Caco-2 (cell line): ENCODE results near the gene PTGS2. TPM values are rescaled to one million over a fixed set of nuclear protein-coding genes. Genes with fewer than 3 reads are reported as not detected.

Source experiments
- BruUV-seq: library from RNA; stranded (reverse); fragments of 400-500 nt; replicated peaks from 2 replicates; lab custom pipeline; 2021; lab: Mats Ljungman, UMichigan
- CTCF ChIA-PET: fragments of 300-600 bp; sonication (Branson Sonifier 250); formaldehyde crosslinking; loops from one replicate; lab custom pipeline; 2022; ENCODE audit warnings: antibody characterized with exemption; lab: Charles Lee
- POLR2A ChIA-PET: fragments of 300-600 bp; sonication (Branson Sonifier 250); formaldehyde crosslinking; loops from one replicate; lab custom pipeline; 2022; ENCODE audit warnings: antibody characterized with exemption; lab: Charles Lee
- DNase-seq, 2 experiments: peaks; one replicate each; pipeline versions ENCODE4 v3.0.0 to v3.0.0-alpha.2; 2020 to 2022
- H3K27me3 ChIP-seq: replicated peaks from 2 replicates; pipeline ENCODE4 v1.6.0; 2011; ENCODE audit warnings: low read length; ENCODE audit not compliant: control insufficient read depth, insufficient read depth
- H3K36me3 ChIP-seq: 2 replicates; pipeline ENCODE4 v1.5.1; 2011; ENCODE audit warnings: low read length; ENCODE audit not compliant: control insufficient read depth, insufficient read depth
- H3K4me1 ChIP-seq: fragments of 250-450 bp; sonication (Bioruptor Pico); 2 replicates; pipeline ENCODE4 v1.5.1; 2020; ENCODE audit warnings: mild to moderate bottlenecking
- H3K4me3 ChIP-seq: 2 replicates; pipeline ENCODE4 v1.5.1; 2011; ENCODE audit warnings: low read depth, mild to moderate bottlenecking, control low read depth, low read length
- H3K9me3 ChIP-seq: fragments of 250-450 bp; sonication (Bioruptor Pico); 2 replicates; pipeline ENCODE4 v1.5.1; 2020; ENCODE audit warnings: mild to moderate bottlenecking, moderate library complexity
- H3K27ac Mint-ChIP-seq: one replicate; pipeline ENCODE4 v1.8.0; 2022; ENCODE audit warnings: mixed read lengths; ENCODE audit not compliant: unreplicated experiment
- H3K27me3 Mint-ChIP-seq: one replicate; pipeline ENCODE4 v1.8.0; 2022; ENCODE audit warnings: mixed read lengths; ENCODE audit not compliant: insufficient read depth, unreplicated experiment
- H3K36me3 Mint-ChIP-seq: one replicate; pipeline ENCODE4 v1.8.0; 2022; ENCODE audit warnings: mild to moderate bottlenecking, mixed read lengths; ENCODE audit not compliant: insufficient read depth, unreplicated experiment
- H3K4me1 Mint-ChIP-seq: one replicate; pipeline ENCODE4 v1.8.0; 2022; ENCODE audit warnings: low read depth, mixed read lengths; ENCODE audit not compliant: unreplicated experiment
- H3K4me3 Mint-ChIP-seq: one replicate; pipeline ENCODE4 v1.8.0; 2022; ENCODE audit warnings: mild to moderate bottlenecking, moderate library complexity, mixed read lengths; ENCODE audit not compliant: unreplicated experiment
- H3K9me3 Mint-ChIP-seq: one replicate; pipeline ENCODE4 v1.8.0; 2022; ENCODE audit warnings: mixed read lengths; ENCODE audit not compliant: unreplicated experiment
- CTCF ChIP-seq, 2 experiments: fragments of 200-600 bp in 1 of 2; IDR thresholded peaks; 1 replicate in 1 of 2; 2 replicates in 1 of 2; pipeline versions ENCODE4 v1.5.1 to v1.8.0; 2011 to 2022; ENCODE audit warnings: antibody characterized with exemption in 1 of 2, control low read depth in 1 of 2, inconsistent platforms in 1 of 2, low read depth in 1 of 2, low read length in 1 of 2, mild to moderate bottlenecking in 1 of 2, moderate library complexity in 1 of 2; ENCODE audit not compliant: insufficient read depth in 1 of 2, severe bottlenecking in 1 of 2, unreplicated experiment in 1 of 2
- intact Hi-C: fragments of 100-400 bp; cut with micrococcal nuclease; formaldehyde crosslinking; loops from one replicate; pipeline ENCODE4 v1.10.0; 2022; ENCODE audit not compliant: unreplicated experiment
- total RNA-seq: library from RNA; stranded (reverse); gene quantifications from 2 replicates; pipeline ENCODE4 v1.2.3, GENCODE V29; 2022

PTGS2 gene
- total RNA-seq, 1 experiment from 2014 or later = 18.4 TPM

GRCh38 chr1:186629341-186629740, 50.9 kb downstream of the PTGS2 start:
- Histone ChIP-seq H3K4me1 (0 out of 2 replicates have a peak, but pooled peaks cover 4% of the 10 kb centered on the region), H3K27me3 (no peaks in the 10 kb centered on the region), H3K4me3 (no peak overlapping the region), H3K9me3 (0 out of 2 replicates have a peak, but pooled peaks cover 4% of the 10 kb centered on the region), H3K36me3 (no peaks in the 10 kb centered on the region)
- ChIA-PET POLR2A (no interaction called here), CTCF (no interaction called here)
- BruUV-seq = no TSS peak
- Mint-ChIP-seq H3K4me1 (no peaks in the 10 kb centered on the region), H3K9me3 (peaks cover 8% of the 10 kb centered on the region), H3K27ac (no peak overlapping the region), H3K27me3 (no peaks in the 10 kb centered on the region), H3K4me3 (no peak overlapping the region), H3K36me3 (no peaks in the 10 kb centered on the region)
- TF ChIP-seq CTCF (IDR thresholded peaks at IDR 0.05; ENCODE audit: insufficient read depth in 1 of 2, low read depth in 1 of 2, low read length in 1 of 2, severe bottlenecking in 1 of 2, unreplicated experiment in 1 of 2) = no peak
- no peak for DNase-seq
- intact Hi-C loops = no loop called here

- Histone ChIP-seq H3K4me1 (0 out of 2 replicates have a peak, but pooled peaks cover 4% of the 10 kb centered on the region), H3K9me3 (no peaks in the 10 kb centered on the region), H3K36me3 (no peaks in the 10 kb centered on the region), H3K4me3 (no peak overlapping the region), H3K27me3 (no peaks in the 10 kb centered on the region)
- Mint-ChIP-seq H3K27ac (no peak overlapping the region), H3K4me1 (no peaks in the 10 kb centered on the region), H3K4me3 (no peak overlapping the region), H3K27me3 (no peaks in the 10 kb centered on the region), H3K36me3 (no peaks in the 10 kb centered on the region), H3K9me3 (peaks cover 9% of the 10 kb centered on the region)
- intact Hi-C loops = no loop called here
- DNase-seq = no peak
- ChIA-PET CTCF (no interaction called here), POLR2A (no interaction called here)
- BruUV-seq = no TSS peak
- no peak for TF ChIP-seq CTCF (IDR thresholded peaks at IDR 0.05; ENCODE audit: insufficient read depth in 1 of 2, low read depth in 1 of 2, low read length in 1 of 2, severe bottlenecking in 1 of 2, unreplicated experiment in 1 of 2)
These were observed 51.3 kb downstream of the PTGS2 start for GRCh38 chr1:186628910-186629309.

- TF ChIP-seq CTCF (IDR thresholded peaks at IDR 0.05; ENCODE audit: insufficient read depth in 1 of 2, low read depth in 1 of 2, low read length in 1 of 2, severe bottlenecking in 1 of 2, unreplicated experiment in 1 of 2) = no peak
- peaks cover 19% of the 10 kb centered on the region for H3K9me3 Mint-ChIP-seq
- no peaks in the 10 kb centered on the region for H3K27me3 Mint-ChIP-seq
- BruUV-seq = no TSS peak
- peaks cover 6% of the 10 kb centered on the region for H3K4me1 Mint-ChIP-seq
- no peak overlapping the region for H3K27ac Mint-ChIP-seq
- no peaks in the 10 kb centered on the region for H3K36me3 ChIP-seq
- no peak for DNase-seq
- no peaks in the 10 kb centered on the region for H3K36me3 Mint-ChIP-seq
- ChIA-PET CTCF (no interaction called here), POLR2A (no interaction called here)
- H3K9me3 ChIP-seq = no peaks in the 10 kb centered on the region
- no peak overlapping the region for H3K4me3 Mint-ChIP-seq
- H3K4me1 ChIP-seq = 0 out of 2 replicates have a peak, but pooled peaks cover 4% of the 10 kb centered on the region
- intact Hi-C loops = no loop called here
- H3K27me3 ChIP-seq = no peaks in the 10 kb centered on the region
- no peak overlapping the region for H3K4me3 ChIP-seq
These were observed 53.2 kb downstream of the PTGS2 start for GRCh38 chr1:186627019-186627418.
